Ishikawa (cell line): ENCODE results near the gene FADS1.

ENCODE experiments used
- CEBPB ChIP-seq: IDR thresholded peaks from 2 replicates; pipeline ENCODE4 v1.6.1; 2012
- CREB1 ChIP-seq: IDR thresholded peaks from 2 replicates; pipeline ENCODE4 v1.6.1; 2012; ENCODE audit warnings: low read depth
- EGR1 ChIP-seq: IDR thresholded peaks from 2 replicates; pipeline ENCODE4 v1.6.1; 2012
- EP300 ChIP-seq: IDR thresholded peaks from 2 replicates; pipeline ENCODE4 v1.6.1; 2012; ENCODE audit warnings: borderline replicate concordance
- FOXM1 ChIP-seq: IDR thresholded peaks from 2 replicates; pipeline ENCODE4 v1.6.1; 2012; ENCODE audit warnings: low read depth, borderline replicate concordance
- NFIC ChIP-seq: IDR thresholded peaks from 2 replicates; pipeline ENCODE4 v1.6.1; 2012
- RAD21 ChIP-seq: IDR thresholded peaks from 2 replicates; pipeline ENCODE4 v1.6.1; 2012; ENCODE audit warnings: low read depth
- TAF1 ChIP-seq: IDR thresholded peaks from 2 replicates; pipeline ENCODE4 v1.6.1; 2012; ENCODE audit warnings: low read depth, mild to moderate bottlenecking
- TCF12 ChIP-seq: IDR thresholded peaks from 2 replicates; pipeline ENCODE4 v1.6.1; 2012; ENCODE audit warnings: low read depth
- TEAD4 ChIP-seq: IDR thresholded peaks from 2 replicates; pipeline ENCODE4 v1.6.1; 2012
- YY1 ChIP-seq: IDR thresholded peaks from 2 replicates; pipeline ENCODE4 v1.6.1; 2012; ENCODE audit warnings: low read depth
- ZBTB7A ChIP-seq: IDR thresholded peaks from 2 replicates; pipeline ENCODE4 v1.6.1; 2012; ENCODE audit warnings: low read depth
- TF ChIP-seq, protein P1 (sequence below): IDR thresholded peaks from 2 replicates; pipeline ENCODE4 v1.6.1; 2012
- TF ChIP-seq, protein P2 (sequence below): IDR thresholded peaks from 2 replicates; pipeline ENCODE4 v1.6.1; 2012; ENCODE audit warnings: low read depth, mild to moderate bottlenecking
- TF ChIP-seq, protein P3 (sequence below): IDR thresholded peaks from 2 replicates; pipeline ENCODE4 v1.6.1; 2012

The FADS1 gene

DNA sequence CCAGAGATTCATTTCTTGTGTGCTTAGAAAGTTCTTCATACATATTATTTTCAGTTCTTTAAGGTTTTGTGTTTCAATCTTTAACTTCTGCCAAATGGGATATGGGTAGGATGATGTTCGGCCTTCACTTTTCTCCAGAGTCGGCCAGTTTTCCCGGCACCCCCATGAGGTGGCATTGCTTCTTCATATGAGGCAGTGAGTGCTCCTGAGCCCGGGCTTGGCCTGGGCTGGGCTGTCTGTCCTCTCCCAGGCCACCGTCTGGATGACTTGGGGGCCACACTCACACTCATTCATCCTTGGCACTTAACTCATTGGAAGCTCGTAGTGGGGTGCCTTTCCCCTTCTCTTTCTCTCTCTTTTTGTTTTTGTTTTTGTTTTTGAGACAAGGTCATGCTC, 35.1 kb upstream of the FADS1 start:
- TF ChIP-seq CEBPB (no peak), CREB1 (no peak), FOXM1 (no peak), TAF1 (no peak), EGR1 (no peak), YY1 (no peak), EP300 (no peak)
- TF ChIP-seq, protein P1, sequence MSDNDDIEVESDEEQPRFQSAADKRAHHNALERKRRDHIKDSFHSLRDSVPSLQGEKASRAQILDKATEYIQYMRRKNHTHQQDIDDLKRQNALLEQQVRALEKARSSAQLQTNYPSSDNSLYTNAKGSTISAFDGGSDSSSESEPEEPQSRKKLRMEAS = no peak
- TF ChIP-seq, protein P2, sequence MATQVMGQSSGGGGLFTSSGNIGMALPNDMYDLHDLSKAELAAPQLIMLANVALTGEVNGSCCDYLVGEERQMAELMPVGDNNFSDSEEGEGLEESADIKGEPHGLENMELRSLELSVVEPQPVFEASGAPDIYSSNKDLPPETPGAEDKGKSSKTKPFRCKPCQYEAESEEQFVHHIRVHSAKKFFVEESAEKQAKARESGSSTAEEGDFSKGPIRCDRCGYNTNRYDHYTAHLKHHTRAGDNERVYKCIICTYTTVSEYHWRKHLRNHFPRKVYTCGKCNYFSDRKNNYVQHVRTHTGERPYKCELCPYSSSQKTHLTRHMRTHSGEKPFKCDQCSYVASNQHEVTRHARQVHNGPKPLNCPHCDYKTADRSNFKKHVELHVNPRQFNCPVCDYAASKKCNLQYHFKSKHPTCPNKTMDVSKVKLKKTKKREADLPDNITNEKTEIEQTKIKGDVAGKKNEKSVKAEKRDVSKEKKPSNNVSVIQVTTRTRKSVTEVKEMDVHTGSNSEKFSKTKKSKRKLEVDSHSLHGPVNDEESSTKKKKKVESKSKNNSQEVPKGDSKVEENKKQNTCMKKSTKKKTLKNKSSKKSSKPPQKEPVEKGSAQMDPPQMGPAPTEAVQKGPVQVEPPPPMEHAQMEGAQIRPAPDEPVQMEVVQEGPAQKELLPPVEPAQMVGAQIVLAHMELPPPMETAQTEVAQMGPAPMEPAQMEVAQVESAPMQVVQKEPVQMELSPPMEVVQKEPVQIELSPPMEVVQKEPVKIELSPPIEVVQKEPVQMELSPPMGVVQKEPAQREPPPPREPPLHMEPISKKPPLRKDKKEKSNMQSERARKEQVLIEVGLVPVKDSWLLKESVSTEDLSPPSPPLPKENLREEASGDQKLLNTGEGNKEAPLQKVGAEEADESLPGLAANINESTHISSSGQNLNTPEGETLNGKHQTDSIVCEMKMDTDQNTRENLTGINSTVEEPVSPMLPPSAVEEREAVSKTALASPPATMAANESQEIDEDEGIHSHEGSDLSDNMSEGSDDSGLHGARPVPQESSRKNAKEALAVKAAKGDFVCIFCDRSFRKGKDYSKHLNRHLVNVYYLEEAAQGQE = no peak
- TF ChIP-seq, protein P3, sequence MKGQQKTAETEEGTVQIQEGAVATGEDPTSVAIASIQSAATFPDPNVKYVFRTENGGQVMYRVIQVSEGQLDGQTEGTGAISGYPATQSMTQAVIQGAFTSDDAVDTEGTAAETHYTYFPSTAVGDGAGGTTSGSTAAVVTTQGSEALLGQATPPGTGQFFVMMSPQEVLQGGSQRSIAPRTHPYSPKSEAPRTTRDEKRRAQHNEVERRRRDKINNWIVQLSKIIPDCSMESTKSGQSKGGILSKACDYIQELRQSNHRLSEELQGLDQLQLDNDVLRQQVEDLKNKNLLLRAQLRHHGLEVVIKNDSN = no peak

DNA sequence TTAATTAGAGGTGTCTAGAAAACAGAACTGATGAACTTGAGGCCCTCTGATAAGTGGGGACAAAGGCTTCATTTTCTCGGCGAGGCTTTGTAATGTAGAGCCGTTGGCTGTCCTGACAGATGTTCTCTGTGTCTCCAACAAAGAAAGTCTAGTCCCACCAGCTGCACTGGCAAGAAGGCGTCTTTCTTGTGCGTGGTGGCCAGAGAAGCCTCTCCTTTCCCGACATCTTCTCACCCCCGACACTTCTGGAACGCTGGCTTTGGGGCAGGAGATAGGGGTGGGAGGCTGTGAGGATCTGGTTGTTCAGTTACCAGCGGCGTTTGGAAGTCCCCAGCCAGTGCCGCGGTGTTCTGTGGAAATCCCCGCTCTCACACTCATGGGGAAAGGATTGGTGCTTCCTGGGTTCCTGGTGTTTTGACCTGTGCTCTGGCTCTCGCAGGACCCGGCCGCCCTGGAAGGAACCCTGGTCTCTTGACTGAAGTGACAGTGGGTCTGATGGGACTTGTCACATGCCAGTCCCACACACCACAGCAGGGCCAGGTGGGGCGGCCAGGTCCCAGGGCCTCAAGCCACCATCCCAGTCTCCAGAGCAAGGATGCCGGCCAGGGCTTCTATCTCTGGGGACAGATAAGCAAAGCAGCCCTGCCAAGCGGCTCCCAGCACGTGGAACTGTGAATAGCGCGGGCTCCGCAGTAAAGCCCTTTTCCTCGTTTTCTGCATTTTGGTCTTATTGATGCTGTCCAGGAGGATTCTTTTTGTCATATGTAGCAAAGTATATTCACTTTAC, 34.5 kb upstream of the FADS1 start:
- no peak for TF ChIP-seq TEAD4
- no peak for TF ChIP-seq FOXM1
- no peak for TF ChIP-seq TCF12
- no peak for TF ChIP-seq NFIC
- TF ChIP-seq, protein P1 = no peak
- TF ChIP-seq, protein P3 = no peak

DNA sequence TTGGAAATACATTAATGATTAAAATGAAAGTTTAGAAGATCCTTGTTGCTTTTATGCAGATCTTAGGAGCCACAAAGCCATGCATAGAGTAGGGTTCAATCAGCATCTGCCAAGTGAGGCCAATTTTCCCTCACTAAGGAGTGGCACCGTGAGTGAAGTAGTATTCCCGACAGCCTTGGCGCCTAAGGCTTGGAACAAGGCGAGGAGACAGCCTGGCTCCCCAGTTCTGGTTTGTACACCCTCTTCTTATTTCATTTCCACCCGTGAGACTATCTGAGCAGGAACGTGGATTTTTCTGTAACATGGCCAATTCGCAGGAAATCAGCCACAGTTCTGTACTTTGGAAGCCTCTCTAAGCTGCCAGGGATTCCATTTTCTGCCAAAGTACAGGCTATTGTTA, 33.9 kb upstream of the FADS1 start:
- TF ChIP-seq TEAD4 (no peak), EGR1 (no peak), TCF12 (no peak), NFIC (no peak), CEBPB (no peak), ZBTB7A (no peak), CREB1 (no peak), YY1 (no peak), RAD21 (no peak), TAF1 (no peak), FOXM1 (no peak), EP300 (no peak)
- TF ChIP-seq, protein P2 = no peak
- TF ChIP-seq, protein P3 = no peak
- TF ChIP-seq, protein P1 = no peak

DNA sequence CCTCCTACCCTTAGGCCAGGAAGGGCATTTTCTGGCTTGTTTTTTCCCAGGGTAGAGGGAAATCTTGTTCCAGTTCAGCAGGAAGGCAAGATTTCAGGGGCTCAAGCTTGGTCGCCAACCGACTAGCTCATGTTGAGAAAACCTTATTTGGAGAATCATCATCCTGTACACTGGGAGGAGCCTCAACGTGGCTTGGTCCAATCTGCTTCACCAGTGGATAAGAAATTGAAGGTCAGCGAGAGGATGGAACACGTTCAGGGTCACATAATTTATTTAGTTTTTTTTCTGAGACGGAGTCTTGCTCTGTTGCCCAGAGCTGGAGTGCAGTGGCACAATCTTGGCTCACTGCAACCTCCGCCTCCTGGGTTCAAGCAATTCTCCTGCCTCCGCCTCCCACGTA, 31.8 kb upstream of the FADS1 start:
- TF ChIP-seq ZBTB7A (no peak), CEBPB (no peak), TAF1 (no peak), EGR1 (no peak), CREB1 (no peak), TEAD4 (no peak), EP300 (no peak), NFIC (no peak), TCF12 (no peak), RAD21 (no peak), FOXM1 (no peak), YY1 (no peak)
- TF ChIP-seq, protein P1 = no peak
- TF ChIP-seq, protein P2 = no peak
- TF ChIP-seq, protein P3 = no peak
